ENCODE measurements around the gene IYD. TPM values are rescaled to one million over a fixed set of nuclear protein-coding genes. Genes with fewer than 3 reads are reported as not detected.

Gene IYD
- polyA plus RNA-seq, 1 donor (not counting 4 experiments of a cell fraction or from before 2014, with no cell fraction given): not detected

DNA sequence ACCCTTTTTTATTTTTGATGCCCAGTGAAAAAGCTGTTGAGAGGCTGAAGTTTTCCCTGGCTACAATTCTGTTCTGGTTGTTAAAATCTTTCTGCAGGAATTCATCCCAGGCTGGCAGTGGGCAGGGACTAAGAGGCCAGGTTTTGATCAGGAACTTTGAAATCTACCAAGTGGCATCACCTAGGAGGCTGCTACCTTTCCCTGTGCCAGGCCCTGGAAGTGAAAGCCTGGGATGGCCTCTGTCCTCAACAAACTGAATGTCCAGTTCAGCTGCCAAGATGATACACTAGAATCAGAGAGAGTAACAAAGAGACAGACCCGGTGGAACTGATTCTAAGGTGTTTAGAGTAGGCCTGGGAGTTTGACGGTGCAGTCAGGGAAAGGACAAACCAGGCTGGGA, 596 bp downstream of the IYD start:
- H3K9me3 ChIP-seq (ENCODE audit: control insufficient read depth, low read depth, low read length): no peaks in the 10 kb centered on the region
- H3K4me2 ChIP-seq (ENCODE audit: control insufficient read depth, extremely low read depth, insufficient read depth, low read depth, low read length): no peak overlapping the region
- H2AFZ ChIP-seq (ENCODE audit: control insufficient read depth, low read length): no peak overlapping the region
- H4K20me1 ChIP-seq (ENCODE audit: control insufficient read depth, extremely low read depth, insufficient read depth, low read length): no peaks in the 10 kb centered on the region
- H3K9me1 ChIP-seq (ENCODE audit: control insufficient read depth, extremely low read depth, insufficient read depth, low read length): no peaks in the 10 kb centered on the region
- no peaks in the 10 kb centered on the region for H3K36me3 ChIP-seq (ENCODE audit: control insufficient read depth in 2 of 2, extremely low read depth in 1 of 2, insufficient read depth in 2 of 2, low read length in 2 of 2)
- no peak for DNase-seq (ENCODE audit: low read depth, low spot score)
- no peaks in the 10 kb centered on the region for H3K27me3 ChIP-seq (ENCODE audit: control insufficient read depth, extremely low read depth, insufficient read depth, low read length)
- H3K79me2 ChIP-seq (ENCODE audit: control insufficient read depth, insufficient read depth, low read length): no peaks in the 10 kb centered on the region
- TF ChIP-seq CTCF (optimal IDR thresholded peaks at IDR 0.05 in 1 of 3, IDR thresholded peaks at IDR 0.05 in 1 of 3, conservative IDR thresholded peaks at IDR 0.05 in 1 of 3; ENCODE audit: extremely low read depth in 1 of 3, insufficient read depth in 2 of 3, low read length in 3 of 3): no peak
- TF ChIP-seq EZH2 (IDR thresholded peaks at IDR 0.05; ENCODE audit: low read length): no peak
- FAIRE-seq: no peak
- H3K27ac ChIP-seq (ENCODE audit: control insufficient read depth, insufficient read depth, low read length): no peak overlapping the region
- H3K9ac ChIP-seq (ENCODE audit: control insufficient read depth, extremely low read depth, insufficient read depth, low read length): no peak overlapping the region
- dilution Hi-C loops (cut with MboI; ENCODE audit: extremely low pct_ligation_motif_present, low sequenced_read_pairs): no loop called here
- no peak overlapping the region for H3K4me3 ChIP-seq (ENCODE audit: control insufficient read depth in 2 of 3, extremely low read depth in 1 of 3, insufficient read depth in 2 of 3, low read depth in 1 of 3, low read length in 3 of 3)
- H3K4me1 ChIP-seq (ENCODE audit: control insufficient read depth, extremely low read depth, insufficient read depth, low read length): no peaks in the 10 kb centered on the region

DNA sequence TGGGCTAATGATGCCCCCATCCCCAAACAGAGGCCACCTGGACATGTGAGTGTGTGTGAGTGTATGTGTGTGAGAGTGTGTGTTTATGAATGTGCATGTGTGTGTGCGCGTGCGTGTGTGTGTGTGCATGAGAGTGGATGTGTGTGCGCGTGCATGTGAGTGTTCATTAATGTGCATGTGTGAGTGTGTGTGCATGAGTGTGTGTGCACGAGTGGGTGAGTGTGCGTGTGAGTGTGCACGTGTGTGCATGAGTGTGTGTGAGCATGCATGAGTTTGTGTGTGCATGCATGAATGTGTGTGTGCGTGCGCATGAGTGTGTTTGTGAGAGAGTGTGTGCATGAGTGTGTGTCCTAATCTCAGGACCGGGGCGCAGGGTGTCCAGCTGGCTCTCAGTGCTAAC, 1.3 kb downstream of the IYD start:
- Histone ChIP-seq H3K4me2 (ENCODE audit: control insufficient read depth, extremely low read depth, insufficient read depth, low read depth, low read length) (no peak overlapping the region), H3K4me3 (ENCODE audit: control insufficient read depth in 2 of 3, extremely low read depth in 1 of 3, insufficient read depth in 2 of 3, low read depth in 1 of 3, low read length in 3 of 3) (no peak overlapping the region), H2AFZ (ENCODE audit: control insufficient read depth, low read length) (no peak overlapping the region), H3K36me3 (ENCODE audit: control insufficient read depth in 2 of 2, extremely low read depth in 1 of 2, insufficient read depth in 2 of 2, low read length in 2 of 2) (no peaks in the 10 kb centered on the region), H3K4me1 (ENCODE audit: control insufficient read depth, extremely low read depth, insufficient read depth, low read length) (no peaks in the 10 kb centered on the region), H3K9me3 (ENCODE audit: control insufficient read depth, low read depth, low read length) (no peaks in the 10 kb centered on the region), H3K9ac (ENCODE audit: control insufficient read depth, extremely low read depth, insufficient read depth, low read length) (no peak overlapping the region), H4K20me1 (ENCODE audit: control insufficient read depth, extremely low read depth, insufficient read depth, low read length) (no peaks in the 10 kb centered on the region), H3K27ac (ENCODE audit: control insufficient read depth, insufficient read depth, low read length) (no peak overlapping the region), H3K9me1 (ENCODE audit: control insufficient read depth, extremely low read depth, insufficient read depth, low read length) (no peaks in the 10 kb centered on the region), H3K27me3 (ENCODE audit: control insufficient read depth, extremely low read depth, insufficient read depth, low read length) (no peaks in the 10 kb centered on the region), H3K79me2 (ENCODE audit: control insufficient read depth, insufficient read depth, low read length) (no peaks in the 10 kb centered on the region)
- no peak for FAIRE-seq
- no peak for DNase-seq (ENCODE audit: low read depth, low spot score)
- TF ChIP-seq CTCF (optimal IDR thresholded peaks at IDR 0.05 in 1 of 3, IDR thresholded peaks at IDR 0.05 in 1 of 3, conservative IDR thresholded peaks at IDR 0.05 in 1 of 3; ENCODE audit: extremely low read depth in 1 of 3, insufficient read depth in 2 of 3, low read length in 3 of 3) (no peak), EZH2 (IDR thresholded peaks at IDR 0.05; ENCODE audit: low read length) (no peak)
- dilution Hi-C loops (cut with MboI; ENCODE audit: extremely low pct_ligation_motif_present, low sequenced_read_pairs): no loop called here
